CD4-positive, CD25-positive, alpha-beta regulatory T cell (primary cell): Measurements from ENCODE around the gene ZNF239. TPM values are rescaled to one million over a fixed set of nuclear protein-coding genes. Genes with fewer than 3 reads are reported as not detected.
"Not testable (repeated sequence)": the region's sequence is repeated elsewhere in the genome, so short reads cannot be mapped to it uniquely, and the experiment has no call there.

Experiments
- ATAC-seq, 2 donors: fragments of 150-1000 bp; cut with Tn5 transposase; one replicate each; pipeline ENCODE4 v1.10.0; 2021; ENCODE audit warnings: low read depth in 2 of 2, moderate number of reproducible peaks in 2 of 2, moderate library complexity in 1 of 2
- DNase-seq, 3 donors: peaks; one replicate each; pipeline versions ENCODE4 v3.0.0 to v3.0.0-alpha.2; 2012 to 2022; ENCODE audit warnings: mixed read lengths in 1 of 3
- H3K27ac ChIP-seq: one replicate; pipeline ENCODE4 v1.7.0; 2013; ENCODE audit warnings: mild to moderate bottlenecking, low read length; ENCODE audit not compliant: insufficient read depth, poor library complexity, severe bottlenecking
- H3K27me3 ChIP-seq: one replicate; pipeline ENCODE4 v1.7.0; 2013; ENCODE audit warnings: low read length; ENCODE audit not compliant: control insufficient read depth, insufficient read depth
- H3K36me3 ChIP-seq: one replicate; pipeline ENCODE4 v1.7.0; 2013; ENCODE audit warnings: mild to moderate bottlenecking, low read length, moderate library complexity; ENCODE audit not compliant: control insufficient read depth, insufficient read depth
- H3K4me1 ChIP-seq: 2 replicates; pipeline ENCODE4 v1.7.0; 2013; ENCODE audit warnings: mild to moderate bottlenecking, low read length; ENCODE audit not compliant: insufficient read depth, control insufficient read depth, poor library complexity, severe bottlenecking
- H3K4me3 ChIP-seq: one replicate; pipeline ENCODE4 v1.7.0; 2013; ENCODE audit warnings: low read depth, mild to moderate bottlenecking, low read length, moderate library complexity
- H3K9me3 ChIP-seq, 2 experiments: 1 replicate in 1 of 2; 2 replicates in 1 of 2; pipeline ENCODE4 v1.7.0; 2013; ENCODE audit warnings: low read length in 2 of 2, mild to moderate bottlenecking in 1 of 2, moderate library complexity in 1 of 2; ENCODE audit not compliant: control insufficient read depth in 2 of 2
- H3K27ac Mint-ChIP-seq, 3 donors: one replicate each; pipeline ENCODE4 v1.8.0; 2020 to 2022; ENCODE audit warnings: mild to moderate bottlenecking in 3 of 3, mixed read lengths in 3 of 3, moderate library complexity in 2 of 3
- H3K27me3 Mint-ChIP-seq: one replicate; pipeline ENCODE4 v1.8.0; 2022; ENCODE audit warnings: mild to moderate bottlenecking, mixed read lengths
- H3K36me3 Mint-ChIP-seq: one replicate; pipeline ENCODE4 v1.8.0; 2020; ENCODE audit warnings: mixed read lengths
- H3K4me1 Mint-ChIP-seq, 4 donors: one replicate each; pipeline ENCODE4 v1.8.0; 2020 to 2022; ENCODE audit warnings: mixed read lengths in 4 of 4, mild to moderate bottlenecking in 1 of 4
- H3K4me3 Mint-ChIP-seq, 4 donors: one replicate each; pipeline ENCODE4 v1.8.0; 2020 to 2022; ENCODE audit warnings: mild to moderate bottlenecking in 4 of 4, mixed read lengths in 4 of 4, moderate library complexity in 3 of 4
- H3K9me3 Mint-ChIP-seq, 7 donors: one replicate each; pipeline ENCODE4 v1.8.0; 2020 to 2022; ENCODE audit warnings: mixed read lengths in 7 of 7, mild to moderate bottlenecking in 3 of 7, moderate library complexity in 2 of 7
- polyA plus RNA-seq, 4 donors: library from polyadenylated mRNA; unstranded; fragments of 300-500 nt; fragmentation: Illumina TruSeq; gene quantifications; one replicate each; pipeline ENCODE4 v1.2.3, GENCODE V29; 2021
- total RNA-seq: library from RNA; stranded (reverse); gene quantifications from one replicate; pipeline ENCODE4 v1.2.3, GENCODE V29; 2022

Gene ZNF239
- total and polyA plus RNA-seq, 5 donors from 2014 or later, result 0.75 to 2.6 (median 1.6) TPM

GRCh38 chr10:43606323-43607198, 32.1 kb upstream of the ZNF239 start, which contains the start of gene ZNF485:
Gene ZNF485, plus strand, starts transcription at chr10:43606438. Its CDS starts 613 bp downstream, at chr10:43607051.
- peaks cover 27% of the 10 kb centered on the region for H3K36me3 Mint-ChIP-seq
- H3K4me3 Mint-ChIP-seq, result peak within 1 kb of the TSS; percentile 85 to 90 (median 88)
- peak; percentile 77 to 85 for ATAC-seq

GRCh38 chr10:43605850-43606322, 31.5 kb upstream of the ZNF239 start:
- ATAC-seq (no peak), DNase-seq (no peak)
- Mint-ChIP-seq H3K27me3 (no peaks in the 10 kb centered on the region), H3K9me3 (peaks cover 0 to 3% (median 0%) of the 10 kb centered on the region in 7 donors), H3K36me3 (peaks cover 21% of the 10 kb centered on the region), H3K4me1 (peaks cover 20 to 28% (median 24%) of the 10 kb centered on the region in 4 donors), H3K4me3 (peak overlapping the region; percentile 43 to 90 (median 88)), H3K27ac (peak overlapping the region; percentile 12 to 85 (median 52))
- Histone ChIP-seq H3K27ac (no peak overlapping the region), H3K9me3 (no peaks in the 10 kb centered on the region), H3K36me3 (peaks cover 11% of the 10 kb centered on the region), H3K4me1 (peaks cover 10% of the 10 kb centered on the region), H3K4me3 (peak overlapping the region; percentile 48), H3K27me3 (no peaks in the 10 kb centered on the region)

More at GRCh38 chr10:43606323-43607198, 32.1 kb upstream of the ZNF239 start, which contains the start of gene ZNF485:
- Histone ChIP-seq H3K27me3 (no peaks in the 10 kb centered on the region), H3K27ac (no peak within 1 kb of the TSS), H3K4me1 (peaks cover 10% of the 10 kb centered on the region), H3K9me3 (no peaks in the 10 kb centered on the region), H3K36me3 (peaks cover 17% of the 10 kb centered on the region), H3K4me3 (peak within 1 kb of the TSS; percentile 66)
- Mint-ChIP-seq H3K27ac (peak within 1 kb of the TSS; percentile 74 to 85 (median 80)), H3K9me3 (peaks cover 0 to 3% (median 0%) of the 10 kb centered on the region in 7 donors), H3K27me3 (no peaks in the 10 kb centered on the region), H3K4me1 (peaks cover 20 to 28% (median 24%) of the 10 kb centered on the region in 4 donors)
- DNase-seq, result peak; percentile 40 to 68 (median 53)

GRCh38 chr10:43601576-43601975, 27.2 kb upstream of the ZNF239 start:
- not testable (repeated sequence) for H3K27ac ChIP-seq, H3K9me3 Mint-ChIP-seq, H3K4me3 Mint-ChIP-seq, H3K27me3 Mint-ChIP-seq, H3K27me3 ChIP-seq, DNase-seq, H3K4me1 ChIP-seq, H3K27ac Mint-ChIP-seq, H3K9me3 ChIP-seq, H3K36me3 ChIP-seq, H3K4me1 Mint-ChIP-seq, ATAC-seq, H3K36me3 Mint-ChIP-seq, H3K4me3 ChIP-seq

DNA sequence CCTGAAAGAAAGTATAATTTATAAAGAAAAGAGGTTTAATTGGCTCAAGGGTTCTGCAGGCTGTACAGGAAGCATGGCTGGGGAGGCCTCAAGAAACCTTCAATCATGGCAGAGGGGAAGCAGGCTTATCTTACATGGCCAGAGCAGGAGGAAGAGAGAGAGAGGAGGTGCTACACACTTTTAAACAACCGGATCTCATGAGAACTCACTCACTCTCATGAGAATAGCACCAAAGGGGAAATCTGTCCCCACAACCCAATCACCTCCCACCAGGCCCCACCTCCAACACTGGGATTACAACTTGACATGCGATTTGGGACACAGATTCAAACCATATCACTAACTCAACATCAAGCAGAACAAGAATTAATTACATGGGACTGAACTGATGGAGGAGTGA, 24.9 kb upstream of the ZNF239 start:
- Mint-ChIP-seq H3K27ac (peak overlapping the region in 1 of 3 donors; percentile 45), H3K27me3 (no peaks in the 10 kb centered on the region), H3K4me1 (peaks cover 10 to 25% (median 14%) of the 10 kb centered on the region in 4 donors), H3K4me3 (no peak overlapping the region), H3K36me3 (no peaks in the 10 kb centered on the region), H3K9me3 (peaks cover 0 to 2% (median 0%) of the 10 kb centered on the region in 7 donors)
- no peaks in the 10 kb centered on the region for H3K36me3 ChIP-seq
- H3K9me3 ChIP-seq, result no peaks in the 10 kb centered on the region
- no peaks in the 10 kb centered on the region for H3K27me3 ChIP-seq
- H3K27ac ChIP-seq, result no peak overlapping the region
- ATAC-seq (no peak), DNase-seq (no peak)
- H3K4me3 ChIP-seq, result no peak overlapping the region
- H3K4me1 ChIP-seq, result peaks cover 16% of the 10 kb centered on the region

- no peaks in the 10 kb centered on the region for H3K36me3 ChIP-seq
- no peak overlapping the region for H3K27ac Mint-ChIP-seq
- ATAC-seq (no peak), DNase-seq (no peak)
- H3K4me3 ChIP-seq, result no peak overlapping the region
- no peaks in the 10 kb centered on the region for H3K36me3 Mint-ChIP-seq
- no peaks in the 10 kb centered on the region for H3K9me3 ChIP-seq
- H3K4me1 ChIP-seq, result peaks cover 16% of the 10 kb centered on the region
- H3K9me3 Mint-ChIP-seq, result peaks cover 0 to 4% (median 0%) of the 10 kb centered on the region in 7 donors
- H3K4me3 Mint-ChIP-seq, result no peak overlapping the region
- H3K4me1 Mint-ChIP-seq, result peaks cover 10 to 28% (median 14%) of the 10 kb centered on the region in 4 donors
- H3K27me3 Mint-ChIP-seq, result no peaks in the 10 kb centered on the region
- no peak overlapping the region for H3K27ac ChIP-seq
- H3K27me3 ChIP-seq, result no peaks in the 10 kb centered on the region
Observed at GRCh38 chr10:43598446-43598845, 24.0 kb upstream of the ZNF239 start.

- no peak overlapping the region for H3K4me3 Mint-ChIP-seq
Observed at GRCh38 chr10:43596546-43596945, 22.1 kb upstream of the ZNF239 start.

DNA sequence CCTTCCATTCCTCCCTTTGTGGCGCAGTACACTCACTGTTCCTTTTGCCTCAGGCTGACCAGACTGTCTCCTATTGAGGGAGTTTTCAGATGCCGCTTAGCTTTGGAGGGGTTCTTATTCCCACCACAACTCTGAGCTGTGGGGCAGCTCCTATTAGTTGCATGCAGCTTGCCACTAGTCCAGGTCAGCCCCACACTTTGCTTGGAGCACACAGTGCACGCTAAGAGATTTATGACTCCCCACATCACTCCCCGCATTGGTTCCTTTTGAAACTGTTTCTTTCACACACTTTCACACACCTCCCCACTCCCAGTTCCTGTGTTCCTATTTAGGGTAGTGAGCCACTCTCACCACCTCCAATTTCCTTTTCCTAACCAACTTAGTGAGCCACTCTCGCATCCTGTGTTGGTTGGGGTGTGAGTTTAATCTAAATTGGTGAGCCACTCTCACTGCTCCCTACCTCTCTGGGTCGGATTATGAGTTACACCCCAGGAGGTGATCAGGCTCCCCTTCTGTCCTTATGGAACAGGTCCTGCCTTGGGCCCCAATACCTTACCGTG, 21.4 kb upstream of the ZNF239 start:
- Mint-ChIP-seq H3K9me3 (peaks cover 0 to 8% (median 3%) of the 10 kb centered on the region in 7 donors), H3K27ac (peak overlapping the region; percentile 58 to 93 (median 91)), H3K36me3 (no peaks in the 10 kb centered on the region), H3K4me3 (peak overlapping the region; percentile 65 to 92 (median 85)), H3K27me3 (peaks cover 4% of the 10 kb centered on the region), H3K4me1 (peaks cover 10 to 28% (median 14%) of the 10 kb centered on the region in 4 donors)
- Histone ChIP-seq H3K4me3 (peak overlapping the region; percentile 76), H3K36me3 (no peaks in the 10 kb centered on the region), H3K27ac (no peak overlapping the region), H3K9me3 (peaks cover 3 to 15% of the 10 kb centered on the region in 2 experiments), H3K4me1 (peaks cover 16% of the 10 kb centered on the region), H3K27me3 (no peaks in the 10 kb centered on the region)
- DNase-seq, result peak in 1 of 3 donors; percentile 15
- no peak for ATAC-seq

More at GRCh38 chr10:43596546-43596945, 22.1 kb upstream of the ZNF239 start:
- no peak for ATAC-seq
- H3K4me3 ChIP-seq, result no peak overlapping the region
- Mint-ChIP-seq H3K27me3 (peaks cover 4% of the 10 kb centered on the region), H3K36me3 (no peaks in the 10 kb centered on the region), H3K9me3 (peaks cover 0 to 4% (median 3%) of the 10 kb centered on the region in 7 donors), H3K27ac (no peak overlapping the region), H3K4me1 (peaks cover 10 to 28% (median 14%) of the 10 kb centered on the region in 4 donors)
- peaks cover 3 to 8% of the 10 kb centered on the region in 2 experiments for H3K9me3 ChIP-seq
- DNase-seq, result no peak
- no peaks in the 10 kb centered on the region for H3K36me3 ChIP-seq
- H3K4me1 ChIP-seq, result peaks cover 16% of the 10 kb centered on the region
- H3K27me3 ChIP-seq, result no peaks in the 10 kb centered on the region
- H3K27ac ChIP-seq, result no peak overlapping the region
